HEK293 (cell line): ENCODE measurements around the gene SLC2A5.

Experiments used
- MEIS1 ChIP-seq: sonication (generic); formaldehyde crosslinking; IDR thresholded peaks from 2 replicates; pipeline ENCODE4 v1.8.1; 2022; ENCODE audit warnings: missing genetic modification reagents, mild to moderate bottlenecking, borderline replicate concordance
- PRDM1 ChIP-seq: fragments of 450-650 bp; formaldehyde crosslinking; IDR thresholded peaks from 2 replicates; pipeline ENCODE4; 2016; ENCODE audit warnings: missing biosample characterization, missing genetic modification characterization
- SCRT2 ChIP-seq: fragments of 450-650 bp; formaldehyde crosslinking; IDR thresholded peaks from 2 replicates; pipeline ENCODE4 v1.5.1; 2016; ENCODE audit warnings: missing biosample characterization, missing genetic modification characterization
- SP7 ChIP-seq: fragments of 450-650 bp; formaldehyde crosslinking; IDR thresholded peaks from 2 replicates; pipeline ENCODE4 v1.5.1; 2016; ENCODE audit warnings: missing biosample characterization, missing genetic modification characterization
- WT1 ChIP-seq: fragments of 450-650 bp; formaldehyde crosslinking; IDR thresholded peaks from 2 replicates; pipeline ENCODE4 v1.5.1; 2016; ENCODE audit warnings: missing biosample characterization, missing genetic modification characterization
- YY1 ChIP-seq: fragments of 450-650 bp; formaldehyde crosslinking; IDR thresholded peaks from 2 replicates; pipeline ENCODE4 v1.5.1; 2018; ENCODE audit warnings: missing biosample characterization, missing genetic modification characterization
- ZBTB10 ChIP-seq: fragments of 450-650 bp; formaldehyde crosslinking; IDR thresholded peaks from 2 replicates; pipeline ENCODE4 v1.5.1; 2016; ENCODE audit warnings: missing biosample characterization, missing genetic modification characterization
- ZBTB48 ChIP-seq: fragments of 450-650 bp; formaldehyde crosslinking; IDR thresholded peaks from 2 replicates; pipeline ENCODE4 v1.5.1; 2016; ENCODE audit warnings: missing biosample characterization, missing genetic modification characterization
- ZFP41 ChIP-seq: fragments of 450-650 bp; formaldehyde crosslinking; IDR thresholded peaks from 2 replicates; pipeline ENCODE4 v1.5.1; 2016; ENCODE audit warnings: missing biosample characterization, missing genetic modification characterization, borderline replicate concordance
- ZIC2 ChIP-seq: fragments of 450-650 bp; formaldehyde crosslinking; IDR thresholded peaks from 2 replicates; pipeline ENCODE4 v1.5.1; 2016; ENCODE audit warnings: missing biosample characterization, missing genetic modification characterization
- ZNF133 ChIP-seq: fragments of 450-650 bp; formaldehyde crosslinking; IDR thresholded peaks from 2 replicates; pipeline ENCODE4 v1.5.1; 2016; ENCODE audit warnings: missing biosample characterization, missing genetic modification characterization
- ZNF140 ChIP-seq: fragments of 450-650 bp; formaldehyde crosslinking; IDR thresholded peaks from 2 replicates; pipeline ENCODE4 v1.5.1; 2016; ENCODE audit warnings: missing biosample characterization, missing genetic modification characterization
- ZNF169 ChIP-seq: fragments of 450-650 bp; formaldehyde crosslinking; IDR thresholded peaks from 2 replicates; pipeline ENCODE4 v1.5.1; 2016; ENCODE audit warnings: missing biosample characterization, missing genetic modification characterization
- ZNF19 ChIP-seq: fragments of 450-650 bp; formaldehyde crosslinking; IDR thresholded peaks from 2 replicates; pipeline ENCODE4; 2016; ENCODE audit warnings: missing biosample characterization, missing genetic modification characterization, low read depth
- ZNF26 ChIP-seq: fragments of 450-650 bp; formaldehyde crosslinking; IDR thresholded peaks from 2 replicates; pipeline ENCODE4 v1.5.1; 2016; ENCODE audit warnings: missing biosample characterization, missing genetic modification characterization
- ZNF274 ChIP-seq, 2 experiments: fragments of 200-500 bp in 1 of 2; fragments of 450-650 bp in 1 of 2; sonication (Bioruptor generic) in 1 of 2; formaldehyde crosslinking in 1 of 2; IDR thresholded peaks; 2 replicates each; pipeline versions ENCODE4 v1.5.1 to v1.6.1; 2014 to 2016; ENCODE audit warnings: borderline replicate concordance in 1 of 2, inconsistent platforms in 1 of 2, low read length in 1 of 2, missing biosample characterization in 1 of 2, missing genetic modification characterization in 1 of 2
- ZNF302 ChIP-seq: fragments of 450-650 bp; formaldehyde crosslinking; IDR thresholded peaks from 2 replicates; pipeline ENCODE4 v1.5.1; 2016; ENCODE audit warnings: missing biosample characterization, missing genetic modification characterization, low read depth
- ZNF311 ChIP-seq: fragments of 450-650 bp; formaldehyde crosslinking; IDR thresholded peaks from 2 replicates; pipeline ENCODE4 v1.5.1; 2017; ENCODE audit warnings: missing biosample characterization, missing genetic modification characterization, borderline replicate concordance
- ZNF398 ChIP-seq: fragments of 450-650 bp; formaldehyde crosslinking; IDR thresholded peaks from 2 replicates; pipeline ENCODE4 v1.5.1; 2017; ENCODE audit warnings: missing biosample characterization, missing genetic modification characterization
- ZNF433 ChIP-seq: fragments of 450-650 bp; formaldehyde crosslinking; IDR thresholded peaks from 2 replicates; pipeline ENCODE4 v1.5.1; 2016; ENCODE audit warnings: missing biosample characterization, missing genetic modification characterization, low read depth
- ZNF518A ChIP-seq: fragments of 450-650 bp; formaldehyde crosslinking; conservative IDR thresholded peaks from 2 replicates; pipeline ENCODE4 v1.5.1; 2016; ENCODE audit warnings: low read depth, missing biosample characterization, missing genetic modification characterization
- ZNF560 ChIP-seq: fragments of 450-650 bp; formaldehyde crosslinking; IDR thresholded peaks from 2 replicates; pipeline ENCODE4 v1.5.1; 2017; ENCODE audit warnings: missing biosample characterization, missing genetic modification characterization, borderline replicate concordance
- ZNF580 ChIP-seq: fragments of 450-650 bp; formaldehyde crosslinking; IDR thresholded peaks from 2 replicates; pipeline ENCODE4 v1.5.1; 2016; ENCODE audit warnings: missing biosample characterization, missing genetic modification characterization
- ZNF664 ChIP-seq: fragments of 450-650 bp; formaldehyde crosslinking; IDR thresholded peaks from 2 replicates; pipeline ENCODE4 v1.5.1; 2016; ENCODE audit warnings: missing biosample characterization, missing genetic modification characterization
- ZNF830 ChIP-seq: fragments of 450-650 bp; IDR thresholded peaks from 2 replicates; pipeline ENCODE4 v1.5.0; 2018; ENCODE audit warnings: missing biosample characterization, missing genetic modification characterization, low read depth, mild to moderate bottlenecking, moderate library complexity
- ZSCAN5A ChIP-seq: fragments of 450-650 bp; formaldehyde crosslinking; IDR thresholded peaks from 2 replicates; pipeline ENCODE4 v1.5.1; 2016; ENCODE audit warnings: missing biosample characterization, missing genetic modification characterization

Gene SLC2A5

GRCh38 chr1:9075022-9075421, 5.6 kb upstream of the SLC2A5 start (continued):
- TF ChIP-seq ZNF560 (tag by site-specific recombination) (no peak), ZNF302 (tag by site-specific recombination) (no peak), YY1 (tag by site-specific recombination) (no peak), PRDM1 (tag by site-specific recombination) (peak; percentile 73), ZIC2 (tag by site-specific recombination) (peak; percentile 54), SCRT2 (tag by site-specific recombination) (no peak), MEIS1 (no peak), ZNF140 (no peak), ZNF274 (IDR thresholded peaks at IDR 0.05; ENCODE audit: low read length) (no peak), ZNF274 (tag by site-specific recombination; IDR thresholded peaks at IDR 0.05; ENCODE audit: borderline replicate concordance) (no peak), SP7 (tag by site-specific recombination) (peak; percentile 82), ZNF518A (tag by site-specific recombination) (no peak), ZBTB48 (tag by site-specific recombination) (no peak), WT1 (tag by site-specific recombination) (no peak), ZNF830 (tag by site-specific recombination) (no peak), ZNF311 (tag by site-specific recombination) (no peak), ZNF664 (tag by site-specific recombination) (no peak), ZNF398 (no peak), ZNF19 (tag by site-specific recombination) (no peak), ZSCAN5A (tag by site-specific recombination) (no peak), ZBTB10 (tag by site-specific recombination) (no peak), ZNF169 (tag by site-specific recombination) (no peak), ZNF580 (tag by site-specific recombination) (no peak), ZNF433 (tag by site-specific recombination) (no peak), ZNF133 (tag by site-specific recombination) (no peak), ZNF26 (tag by site-specific recombination) (no peak), ZFP41 (tag by site-specific recombination) (no peak)
